Esophagus muscularis mucosa (tissue), 4 donors: Measurements from ENCODE around the gene PRUNE1. TPM values are rescaled to one million over a fixed set of nuclear protein-coding genes. Genes with fewer than 3 reads are reported as not detected.

ENCODE experiments used
- DNase-seq: peaks from one replicate; pipeline ENCODE4 v3.0.0-alpha.2; 2017; ENCODE audit errors: extremely low spot score
- H3K27ac ChIP-seq, 4 donors: fragments of 200-600 bp; sonication (generic); replicated peaks in 1 of 4; 1 replicate in 3 of 4; 2 replicates in 1 of 4; pipeline ENCODE4 v1.5.1; 2016 to 2019; ENCODE audit warnings: mild to moderate bottlenecking in 1 of 4
- H3K27me3 ChIP-seq, 4 donors: fragments of 200-600 bp; sonication (generic); one replicate each; pipeline versions ENCODE4 v1.5.1 to v1.6.0; 2016 to 2019
- H3K36me3 ChIP-seq, 4 donors: fragments of 200-600 bp; sonication (generic); one replicate each; pipeline ENCODE4 v1.5.1; 2016 to 2019
- H3K4me1 ChIP-seq, 4 donors: fragments of 200-600 bp; sonication (generic); one replicate each; pipeline ENCODE4 v1.5.1; 2016 to 2019
- H3K4me3 ChIP-seq, 4 donors: fragments of 200-600 bp; sonication (generic); 1 replicate in 2 of 4; 2 replicates in 2 of 4; pipeline ENCODE4 v1.5.1; 2016 to 2019; ENCODE audit warnings: mild to moderate bottlenecking in 4 of 4, moderate library complexity in 1 of 4
- H3K9me3 ChIP-seq, 4 donors: fragments of 200-600 bp; sonication (generic); 1 replicate in 3 of 4; 2 replicates in 1 of 4; pipeline ENCODE4 v1.5.1; 2016 to 2019
- CTCF ChIP-seq, 3 experiments: fragments of 200-600 bp in 2 of 3; fragments of 450-650 bp in 1 of 3; sonication (generic) in 2 of 3; IDR thresholded peaks; one replicate each; pipeline ENCODE4 v1.5.1; 2017 to 2019; ENCODE audit warnings: antibody characterized with exemption in 3 of 3, mild to moderate bottlenecking in 2 of 3, moderate library complexity in 1 of 3
- EP300 ChIP-seq: sonication (generic); formaldehyde crosslinking; IDR thresholded peaks from one replicate; pipeline ENCODE4 v1.6.1; 2017; ENCODE audit warnings: antibody characterized with exemption
- POLR2A ChIP-seq: fragments of 450-650 bp; IDR thresholded peaks from one replicate; pipeline ENCODE4 v1.6.1; 2017; ENCODE audit warnings: antibody characterized with exemption, moderate library complexity, mild to moderate bottlenecking, low read depth
- POLR2AphosphoS5 ChIP-seq, 2 donors: sonication (generic); formaldehyde crosslinking; IDR thresholded peaks; one replicate each; pipeline ENCODE4 v1.6.1; 2017; ENCODE audit warnings: antibody characterized with exemption in 2 of 2
- WGBS: methylation state at CpG from one replicate; pipeline ENCODE4 v1.1.5; 2018; 5-methylcytosine and 5-hydroxymethylcytosine counted together
- intact Hi-C: fragments of 100-400 bp; cut with DNase I; formaldehyde crosslinking; loops from one replicate; pipeline ENCODE4 v1.15.1; 2023
- total RNA-seq, 4 donors: library from RNA; depleted of rRNA; stranded (reverse); fragments of >200 nt; gene quantifications; one replicate each; pipeline versions ENCODE4 v1.1.0 to v1.2.1, GENCODE V29; 2016

The PRUNE1 gene
- total RNA-seq, 4 donors from 2014 or later: 17.4 to 40.7 (median 23.1) TPM

GRCh38 chr1:151007853-151008243, 401 bp upstream of the PRUNE1 start:
- peak overlapping the region; percentile 81 to 91 (median 87) for H3K27ac ChIP-seq
- H3K4me1 ChIP-seq: peaks cover 54 to 84% (median 81%) of the 10 kb centered on the region in 4 donors
- peaks cover 0 to 3% (median under 1%) of the 10 kb centered on the region in 4 donors for H3K36me3 ChIP-seq
- no peaks in the 10 kb centered on the region for H3K9me3 ChIP-seq
- peak overlapping the region; percentile 66 to 80 (median 70) for H3K4me3 ChIP-seq
- H3K27me3 ChIP-seq: no peaks in the 10 kb centered on the region
- intact Hi-C loops: loop anchor here (10.0 kb wide), 1 partner anchor 313 kb away; the partner anchor contains the start of gene GOLPH3L
- DNase-seq: no peak
- WGBS: 7% methylated on average over 4 of the region's 4 CpGs
- TF ChIP-seq POLR2AphosphoS5 (IDR thresholded peaks at IDR 0.05) (no peak), POLR2A (no peak), EP300 (no peak), CTCF (IDR thresholded peaks at IDR 0.05) (no peak)

GRCh38 chr1:151009206-151009587, 948 bp downstream of the PRUNE1 start:
- intact Hi-C loops: loop anchor here (10.0 kb wide), 1 partner anchor 314 kb away; the partner anchor contains the start of gene GOLPH3L
- no peak for DNase-seq
- peak overlapping the region; percentile 66 to 80 (median 70) for H3K4me3 ChIP-seq
- H3K36me3 ChIP-seq: peaks cover 0 to 4% (median 0%) of the 10 kb centered on the region in 4 donors
- TF ChIP-seq POLR2A: no peak
- no peak for TF ChIP-seq CTCF (IDR thresholded peaks at IDR 0.05)
- TF ChIP-seq EP300: no peak
- TF ChIP-seq POLR2AphosphoS5 (IDR thresholded peaks at IDR 0.05): no peak
- no peaks in the 10 kb centered on the region for H3K9me3 ChIP-seq
- H3K27me3 ChIP-seq: no peaks in the 10 kb centered on the region
- peak overlapping the region; percentile 81 to 91 (median 87) for H3K27ac ChIP-seq
- 43% methylated on average over 3 of the region's 3 CpGs for WGBS
- peaks cover 45 to 70% (median 68%) of the 10 kb centered on the region in 4 donors for H3K4me1 ChIP-seq

GRCh38 chr1:151009674-151010345, 1.6 kb downstream of the PRUNE1 start:
- no peak for DNase-seq
- Histone ChIP-seq H3K36me3 (peaks cover 0 to 4% (median under 1%) of the 10 kb centered on the region in 4 donors), H3K9me3 (no peaks in the 10 kb centered on the region), H3K4me3 (peak overlapping the region in 2 of 4 donors; percentile 66 to 80), H3K27me3 (no peaks in the 10 kb centered on the region), H3K27ac (peak overlapping the region; percentile 81 to 91 (median 87)), H3K4me1 (peaks cover 43 to 64% (median 62%) of the 10 kb centered on the region in 4 donors)
- TF ChIP-seq POLR2A (no peak), CTCF (IDR thresholded peaks at IDR 0.05) (no peak), POLR2AphosphoS5 (IDR thresholded peaks at IDR 0.05) (no peak), EP300 (no peak)
- 92% methylated on average over 8 of the region's 8 CpGs for WGBS
- intact Hi-C loops: loop anchor here (10.0 kb wide), 1 partner anchor 315 kb away; the partner anchor contains the start of gene GOLPH3L

- H3K4me3 ChIP-seq: no peak overlapping the region
- intact Hi-C loops: no loop called here
- no peak for DNase-seq
- H3K36me3 ChIP-seq: peaks cover 0 to 6% (median 2%) of the 10 kb centered on the region in 4 donors
- TF ChIP-seq POLR2A: no peak
- no peak for TF ChIP-seq CTCF (IDR thresholded peaks at IDR 0.05)
- no peak for TF ChIP-seq EP300
- no peak for TF ChIP-seq POLR2AphosphoS5 (IDR thresholded peaks at IDR 0.05)
- H3K27ac ChIP-seq: no peak overlapping the region
- H3K9me3 ChIP-seq: no peaks in the 10 kb centered on the region
- 68% methylated on average over 3 of the region's 3 CpGs for WGBS
- peaks cover 38 to 59% (median 57%) of the 10 kb centered on the region in 4 donors for H3K4me1 ChIP-seq
- no peaks in the 10 kb centered on the region for H3K27me3 ChIP-seq
Observed at GRCh38 chr1:151010346-151010726, 2.1 kb downstream of the PRUNE1 start.
